Measurements from ENCODE around the gene INA.
"Not testable (repeated sequence)": the region's sequence is repeated elsewhere in the genome, so short reads cannot be mapped to it uniquely, and the experiment has no call there.

Gene INA

DNA sequence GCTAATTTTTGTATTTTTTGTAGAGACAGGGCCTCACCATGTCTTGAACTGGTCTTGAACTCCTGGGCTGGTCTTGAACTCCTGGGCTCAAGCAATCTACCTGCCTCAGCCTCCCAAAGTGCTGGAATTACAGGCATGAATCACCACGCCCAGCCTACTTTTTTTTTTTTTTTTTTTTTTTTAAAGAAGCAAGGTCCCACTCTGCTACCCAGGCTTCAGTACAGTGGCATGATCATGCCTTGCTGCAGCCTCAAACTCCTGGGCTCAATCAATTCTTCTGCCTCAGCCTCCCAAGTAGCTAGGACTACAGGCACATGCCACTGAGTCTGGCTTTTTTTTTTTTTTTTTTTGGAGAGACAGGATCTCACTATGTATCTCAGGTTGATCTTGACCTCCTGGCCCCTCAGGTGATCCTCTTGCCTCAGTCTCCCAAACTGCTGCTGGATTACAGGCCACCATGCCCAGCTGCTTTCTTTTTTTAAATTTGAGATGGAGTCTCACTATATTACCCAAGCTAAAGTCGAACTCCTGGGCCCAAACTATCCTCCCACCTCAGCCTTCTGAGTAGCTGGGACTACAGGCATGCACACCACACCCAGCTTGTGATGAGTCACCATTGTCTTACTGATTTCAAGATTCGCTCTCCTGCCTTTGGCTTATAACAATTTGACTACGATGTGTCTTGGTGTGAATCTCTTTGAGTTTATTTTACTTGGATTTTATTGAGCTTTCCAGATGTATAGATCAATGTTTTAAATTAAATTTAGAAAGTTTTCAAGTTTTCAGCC is 22.2 kb upstream of the INA start:
- TF ChIP-seq, protein P1, sequence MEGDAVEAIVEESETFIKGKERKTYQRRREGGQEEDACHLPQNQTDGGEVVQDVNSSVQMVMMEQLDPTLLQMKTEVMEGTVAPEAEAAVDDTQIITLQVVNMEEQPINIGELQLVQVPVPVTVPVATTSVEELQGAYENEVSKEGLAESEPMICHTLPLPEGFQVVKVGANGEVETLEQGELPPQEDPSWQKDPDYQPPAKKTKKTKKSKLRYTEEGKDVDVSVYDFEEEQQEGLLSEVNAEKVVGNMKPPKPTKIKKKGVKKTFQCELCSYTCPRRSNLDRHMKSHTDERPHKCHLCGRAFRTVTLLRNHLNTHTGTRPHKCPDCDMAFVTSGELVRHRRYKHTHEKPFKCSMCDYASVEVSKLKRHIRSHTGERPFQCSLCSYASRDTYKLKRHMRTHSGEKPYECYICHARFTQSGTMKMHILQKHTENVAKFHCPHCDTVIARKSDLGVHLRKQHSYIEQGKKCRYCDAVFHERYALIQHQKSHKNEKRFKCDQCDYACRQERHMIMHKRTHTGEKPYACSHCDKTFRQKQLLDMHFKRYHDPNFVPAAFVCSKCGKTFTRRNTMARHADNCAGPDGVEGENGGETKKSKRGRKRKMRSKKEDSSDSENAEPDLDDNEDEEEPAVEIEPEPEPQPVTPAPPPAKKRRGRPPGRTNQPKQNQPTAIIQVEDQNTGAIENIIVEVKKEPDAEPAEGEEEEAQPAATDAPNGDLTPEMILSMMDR (IDR thresholded peaks at IDR 0.05; ENCODE audit: borderline replicate concordance, control extremely low read depth, extremely low read depth, insufficient read depth, missing control alignments): no peak
- in situ Hi-C loops (cut with MboI; ENCODE audit: low sequenced_read_pairs, unreplicated experiment): no loop called here
- DNase-seq (ENCODE audit: low spot score): no peak

DNA sequence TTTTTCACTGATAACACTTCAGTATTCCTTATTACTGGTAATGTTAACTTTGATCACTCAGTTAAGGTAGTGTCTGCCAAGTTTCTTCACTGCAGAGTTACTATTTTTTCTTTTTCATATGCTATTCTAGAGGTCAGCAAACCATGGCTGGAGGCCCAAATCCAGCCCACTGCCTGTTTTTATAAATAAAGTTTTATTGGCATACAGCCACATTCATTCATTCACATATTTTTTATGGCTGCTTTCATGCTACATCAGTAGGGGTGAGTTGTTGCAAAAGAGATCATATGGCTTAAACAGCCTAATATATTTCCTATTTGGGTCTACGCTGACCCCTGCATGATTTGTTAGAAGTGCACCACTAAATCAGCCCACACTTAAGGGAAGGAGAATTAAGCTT is 20.3 kb upstream of the INA start:
- TF ChIP-seq, protein P1 (IDR thresholded peaks at IDR 0.05; ENCODE audit: borderline replicate concordance, control extremely low read depth, extremely low read depth, insufficient read depth, missing control alignments): no peak
- in situ Hi-C loops (cut with MboI; ENCODE audit: low sequenced_read_pairs, unreplicated experiment): no loop called here
- no peak for DNase-seq (ENCODE audit: low spot score)

DNA sequence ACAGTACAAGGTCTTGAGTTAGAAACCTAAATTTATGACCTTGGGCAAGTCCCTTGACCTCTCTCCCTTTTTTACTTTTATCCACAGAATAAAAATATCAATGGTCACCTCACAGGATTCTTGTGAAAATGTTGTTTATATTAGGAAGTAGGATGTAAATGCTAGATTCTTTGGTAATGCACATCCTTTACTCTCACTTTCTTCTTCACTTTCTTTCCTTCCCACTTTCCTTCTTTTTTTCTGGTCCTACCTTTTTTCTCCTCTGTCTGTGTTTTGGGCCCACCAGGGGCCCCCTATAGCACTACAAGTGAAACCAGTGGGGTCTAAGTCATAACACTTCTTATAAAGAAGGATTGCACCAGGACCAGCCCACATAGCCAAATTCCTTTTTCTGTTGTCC is 19.1 kb upstream of the INA start:
- no peak for DNase-seq (ENCODE audit: low spot score)
- TF ChIP-seq, protein P1 (IDR thresholded peaks at IDR 0.05; ENCODE audit: borderline replicate concordance, control extremely low read depth, extremely low read depth, insufficient read depth, missing control alignments): no peak
- in situ Hi-C loops (cut with MboI; ENCODE audit: low sequenced_read_pairs, unreplicated experiment): no loop called here

DNA sequence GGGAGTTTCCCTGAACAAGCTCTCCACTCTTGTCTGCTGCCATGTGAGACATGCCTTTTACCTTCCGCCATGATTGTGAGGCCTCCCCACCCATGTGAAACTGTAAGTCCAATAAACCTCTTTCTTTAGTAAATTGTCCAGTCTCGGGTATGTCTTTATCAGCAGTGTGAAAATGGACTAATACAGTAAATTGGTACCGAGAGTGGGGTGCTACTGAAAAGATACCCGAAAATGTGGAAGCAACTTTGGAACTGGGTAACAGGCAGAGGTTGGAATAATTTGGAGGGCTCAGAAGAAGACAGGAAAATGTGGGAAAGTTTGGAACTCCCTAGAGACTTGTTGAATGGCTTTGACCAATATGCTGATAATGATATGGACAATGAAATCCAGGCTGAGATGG is 18.0 kb upstream of the INA start:
- DNase-seq (ENCODE audit: low spot score); in situ Hi-C loops (cut with MboI; ENCODE audit: low sequenced_read_pairs, unreplicated experiment): not testable (repeated sequence)

DNA sequence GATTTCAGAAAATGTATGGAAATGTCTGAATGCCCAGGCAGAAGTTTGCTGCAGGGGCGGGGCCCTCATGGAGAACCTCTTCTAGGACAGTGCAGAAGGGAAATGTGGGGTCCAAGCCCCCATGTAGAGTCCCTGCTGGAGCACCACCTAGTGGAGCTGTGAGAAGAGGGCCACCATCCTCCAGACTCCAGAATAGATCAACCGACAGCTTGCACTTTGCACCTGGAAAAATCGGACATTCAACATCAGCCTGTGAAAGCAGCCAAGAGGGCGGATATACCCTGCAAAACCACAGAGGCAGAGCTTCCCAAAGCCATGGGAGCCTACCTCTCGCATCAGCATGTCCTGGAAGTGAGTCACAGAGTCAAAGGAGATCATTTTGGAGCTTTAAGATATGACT is 16.9 kb upstream of the INA start:
- DNase-seq (ENCODE audit: low spot score): no peak
- in situ Hi-C loops (cut with MboI; ENCODE audit: low sequenced_read_pairs, unreplicated experiment): no loop called here
- TF ChIP-seq, protein P1 (IDR thresholded peaks at IDR 0.05; ENCODE audit: borderline replicate concordance, control extremely low read depth, extremely low read depth, insufficient read depth, missing control alignments): no peak

DNA sequence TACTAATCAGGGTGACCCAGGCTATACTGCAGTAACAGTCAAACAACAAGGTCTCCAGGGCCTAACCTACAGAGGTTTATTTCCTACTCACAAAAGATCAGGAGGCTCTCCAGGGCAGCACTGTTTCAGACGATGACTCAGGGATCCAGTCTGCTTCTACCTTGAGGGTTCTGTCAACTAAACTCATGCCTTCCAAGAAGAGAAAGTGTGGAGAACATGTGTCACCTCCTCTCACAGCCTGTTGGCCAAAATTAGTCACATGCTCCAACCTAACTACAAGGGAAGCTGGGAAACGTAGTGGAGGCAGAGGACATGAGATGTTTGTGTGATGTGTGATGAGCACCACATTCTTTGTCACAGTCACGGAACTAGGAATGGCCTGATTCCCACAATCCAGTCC is 14.7 kb upstream of the INA start:
- in situ Hi-C loops (cut with MboI; ENCODE audit: low sequenced_read_pairs, unreplicated experiment): no loop called here

DNA sequence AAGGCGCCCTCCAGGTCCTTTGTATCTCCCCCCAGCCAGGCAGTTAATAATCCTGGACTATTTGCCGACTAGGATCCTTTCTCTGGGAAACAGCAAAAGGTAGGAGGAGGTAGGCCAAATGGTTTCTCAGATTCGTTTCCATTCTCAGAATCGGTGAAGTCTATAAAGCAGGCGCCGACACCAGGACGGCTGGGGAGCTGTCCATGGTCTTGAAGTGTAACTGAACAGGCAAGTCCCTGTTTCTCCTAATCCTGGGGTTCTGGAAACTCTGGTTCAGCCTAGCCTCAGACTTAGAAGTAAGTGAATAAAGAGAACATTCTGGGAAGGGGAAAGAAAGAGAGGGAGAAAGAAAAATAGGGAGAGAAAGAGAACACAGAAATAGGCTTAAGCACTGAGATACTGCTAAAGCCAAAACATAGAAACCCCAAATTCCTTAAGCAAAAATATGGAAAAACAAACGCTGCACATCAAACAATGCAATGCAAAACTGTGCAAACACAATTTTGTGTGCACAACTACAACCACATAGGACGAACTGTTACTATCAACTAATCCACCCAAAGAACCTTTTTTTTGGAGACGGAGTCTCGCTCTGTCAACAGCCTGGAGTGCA is 11.1 kb upstream of the INA start:
- in situ Hi-C loops (cut with MboI; ENCODE audit: low sequenced_read_pairs, unreplicated experiment): no loop called here
- DNase-seq (ENCODE audit: low spot score): peak; percentile 52
- TF ChIP-seq, protein P1 (IDR thresholded peaks at IDR 0.05; ENCODE audit: borderline replicate concordance, control extremely low read depth, extremely low read depth, insufficient read depth, missing control alignments): no peak

More for the DNA sequence above, 14.7 kb upstream of the INA start:
- TF ChIP-seq, protein P1 (IDR thresholded peaks at IDR 0.05; ENCODE audit: borderline replicate concordance, control extremely low read depth, extremely low read depth, insufficient read depth, missing control alignments): no peak
- no peak for DNase-seq (ENCODE audit: low spot score)
